KOPT-K1 (cell line): ENCODE measurements around the gene VILL.
"Not testable (repeated sequence)": the region's sequence is repeated elsewhere in the genome, so short reads cannot be mapped to it uniquely, and the experiment has no call there.

Experiments
- H3K27ac ChIP-seq: fragments of 200-600 bp; sonication (generic); 2 replicates; pipeline ENCODE4 v1.5.1; 2016; ENCODE audit warnings: antibody characterized with exemption, mild to moderate bottlenecking, low read depth, low read length; ENCODE audit not compliant: poor library complexity, severe bottlenecking
- H3K36me3 ChIP-seq: fragments of 200-600 bp; sonication (generic); 2 replicates; pipeline ENCODE4 v1.5.1; 2017; ENCODE audit warnings: antibody characterized with exemption, mild to moderate bottlenecking, low read length, moderate library complexity; ENCODE audit not compliant: insufficient read depth
- H3K9me3 ChIP-seq: fragments of 200-600 bp; sonication (generic); 2 replicates; pipeline ENCODE4 v1.5.1; 2017; ENCODE audit warnings: antibody characterized with exemption, low read length, mild to moderate bottlenecking; ENCODE audit not compliant: insufficient read depth, poor library complexity, severe bottlenecking

The VILL gene

DNA sequence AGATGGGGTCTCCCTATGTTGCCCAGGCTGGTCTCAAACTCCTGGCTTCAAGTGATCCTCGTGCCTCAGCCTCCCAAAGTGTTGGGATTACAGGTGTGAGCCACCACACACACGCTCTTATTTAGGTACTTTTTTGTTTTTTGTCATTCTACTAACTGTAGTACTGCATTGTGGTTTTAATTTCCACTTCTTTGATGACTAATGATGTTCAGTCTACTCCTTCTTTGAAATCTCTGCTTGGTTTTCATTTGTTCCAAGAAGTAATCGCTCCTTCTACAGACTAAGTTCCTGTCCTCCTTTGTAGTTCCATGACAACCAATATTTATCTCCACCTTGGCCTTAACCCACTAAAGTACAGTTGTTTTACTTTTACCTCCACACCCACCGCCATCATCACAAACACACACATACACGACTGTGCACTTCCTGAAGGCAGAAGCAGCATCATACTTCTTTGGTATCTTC, 47.9 kb downstream of the VILL start:
- no peak overlapping the region for H3K27ac ChIP-seq
- H3K36me3 ChIP-seq, result no peaks in the 10 kb centered on the region
- H3K9me3 ChIP-seq, result no peaks in the 10 kb centered on the region

DNA sequence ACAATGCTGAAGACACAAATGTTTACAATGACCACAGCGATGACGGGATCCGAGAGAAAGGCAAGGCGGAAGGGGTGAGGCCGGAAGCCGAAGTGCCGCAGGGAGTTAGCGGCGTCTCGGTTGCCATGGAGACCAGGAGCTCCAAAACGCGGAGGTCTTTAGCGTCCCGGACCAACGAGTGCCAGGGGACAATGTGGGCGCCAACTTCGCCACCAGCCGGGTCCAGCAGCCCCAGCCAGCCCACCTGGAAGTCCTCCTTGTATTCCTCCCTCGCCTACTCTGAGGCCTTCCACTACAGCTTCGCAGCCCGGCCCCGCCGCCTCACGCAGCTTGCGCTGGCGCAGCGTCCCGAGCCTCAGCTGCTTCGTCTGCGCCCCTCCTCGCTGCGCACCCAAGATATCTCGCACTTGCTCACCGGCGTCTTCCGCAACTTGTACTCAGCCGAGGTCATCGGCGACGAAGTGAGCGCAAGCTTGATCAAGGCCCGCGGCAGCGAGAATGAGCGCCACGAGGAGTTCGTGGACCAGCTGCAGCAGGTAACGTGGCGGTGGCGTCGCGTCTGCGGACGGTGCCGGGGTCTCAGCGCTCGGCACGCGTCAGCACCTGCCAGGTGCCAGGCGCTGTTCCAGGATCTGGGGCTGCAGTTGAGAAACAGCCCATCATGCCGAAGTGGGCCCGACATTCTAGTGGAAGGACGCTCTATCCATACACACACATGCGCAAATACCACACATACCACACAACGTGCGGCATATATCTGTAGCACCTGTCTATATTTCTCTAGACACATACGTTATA, 48.7 kb downstream of the VILL start, which contains the start of gene DLEC1:
DLEC1 (plus strand) TSS at position 108 of the 798 bp plus-strand sequence; CDS start at position 126, 18 bp downstream.
- H3K9me3 ChIP-seq, result no peaks in the 10 kb centered on the region
- H3K36me3 ChIP-seq, result no peaks in the 10 kb centered on the region
- H3K27ac ChIP-seq, result no peak within 1 kb of the TSS

- Histone ChIP-seq H3K27ac (no peak overlapping the region), H3K9me3 (no peaks in the 10 kb centered on the region), H3K36me3 (no peaks in the 10 kb centered on the region)
Observed at GRCh38 chr3:38039899-38040261, 49.3 kb downstream of the VILL start.

DNA sequence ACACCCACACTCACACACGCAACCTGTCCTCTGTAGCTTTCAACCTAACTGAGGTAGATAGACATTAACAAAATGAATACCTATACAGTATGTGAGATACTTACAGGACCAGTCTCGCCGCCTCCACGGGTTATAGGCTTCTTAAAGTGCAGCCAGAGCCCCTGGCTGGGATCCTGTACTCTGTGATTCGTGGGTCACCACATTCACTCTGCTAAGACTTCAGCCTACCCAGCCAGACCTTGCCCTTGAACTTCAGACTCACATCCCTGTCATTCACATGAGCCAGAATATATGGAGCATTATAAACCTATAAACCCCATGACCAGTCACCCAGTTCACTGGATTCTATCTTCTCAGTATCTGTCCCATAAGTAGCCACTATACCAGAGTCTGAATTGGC, 49.8 kb downstream of the VILL start:
- H3K36me3 ChIP-seq, result no peaks in the 10 kb centered on the region
- no peaks in the 10 kb centered on the region for H3K9me3 ChIP-seq

GRCh38 chr3:38043486-38043885, 52.9 kb downstream of the VILL start:
- H3K36me3 ChIP-seq, result no peaks in the 10 kb centered on the region
- H3K27ac ChIP-seq, result no peak overlapping the region
- no peaks in the 10 kb centered on the region for H3K9me3 ChIP-seq

More for the DNA sequence above, 49.8 kb downstream of the VILL start:
- no peak overlapping the region for H3K27ac ChIP-seq

GRCh38 chr3:38046027-38046426, 55.4 kb downstream of the VILL start:
- H3K36me3 ChIP-seq, result no peaks in the 10 kb centered on the region

GRCh38 chr3:38046821-38047220, 56.2 kb downstream of the VILL start:
- H3K36me3 ChIP-seq, result no peaks in the 10 kb centered on the region
- no peak overlapping the region for H3K27ac ChIP-seq
- no peaks in the 10 kb centered on the region for H3K9me3 ChIP-seq

More at GRCh38 chr3:38046027-38046426, 55.4 kb downstream of the VILL start:
- no peaks in the 10 kb centered on the region for H3K9me3 ChIP-seq
- no peak overlapping the region for H3K27ac ChIP-seq

GRCh38 chr3:38047896-38048295, 57.3 kb downstream of the VILL start:
- no peaks in the 10 kb centered on the region for H3K36me3 ChIP-seq
- H3K9me3 ChIP-seq, result peaks cover 9% of the 10 kb centered on the region
- H3K27ac ChIP-seq, result no peak overlapping the region

GRCh38 chr3:38049358-38050126, 59.0 kb downstream of the VILL start:
- Histone ChIP-seq H3K9me3 (peaks cover 9% of the 10 kb centered on the region), H3K27ac (no peak overlapping the region), H3K36me3 (no peaks in the 10 kb centered on the region)

GRCh38 chr3:38051131-38051530, 60.5 kb downstream of the VILL start:
- Histone ChIP-seq H3K36me3 (no peaks in the 10 kb centered on the region), H3K9me3 (peaks cover 9% of the 10 kb centered on the region), H3K27ac (no peak overlapping the region)

DNA sequence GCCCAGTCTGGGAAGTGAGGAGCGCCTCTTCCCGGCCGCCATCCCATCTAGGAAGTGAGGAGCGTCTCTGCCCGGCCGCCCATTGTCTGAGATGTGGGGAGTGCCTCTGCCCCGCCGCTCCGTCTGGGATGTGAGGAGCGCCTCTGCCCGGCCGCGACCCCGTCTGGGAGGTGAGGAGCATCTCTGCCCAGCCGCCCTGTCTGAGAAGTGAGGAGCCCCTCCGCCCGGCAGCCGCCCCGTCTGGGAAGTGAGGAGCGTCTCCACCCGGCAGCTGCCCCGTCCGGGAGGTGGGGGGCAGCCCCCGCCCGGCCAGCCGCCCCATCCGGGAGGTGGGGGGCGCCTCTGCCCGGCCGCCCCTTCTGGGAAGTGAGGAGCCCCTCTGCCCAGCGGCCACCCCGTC, 62.7 kb downstream of the VILL start:
- not testable (repeated sequence) for H3K27ac ChIP-seq, H3K36me3 ChIP-seq

GRCh38 chr3:38053813-38054498, 63.4 kb downstream of the VILL start:
- H3K27ac ChIP-seq, H3K9me3 ChIP-seq: not testable (repeated sequence)

More for the DNA sequence above, 62.7 kb downstream of the VILL start:
- H3K9me3 ChIP-seq, result not testable (repeated sequence)

DNA sequence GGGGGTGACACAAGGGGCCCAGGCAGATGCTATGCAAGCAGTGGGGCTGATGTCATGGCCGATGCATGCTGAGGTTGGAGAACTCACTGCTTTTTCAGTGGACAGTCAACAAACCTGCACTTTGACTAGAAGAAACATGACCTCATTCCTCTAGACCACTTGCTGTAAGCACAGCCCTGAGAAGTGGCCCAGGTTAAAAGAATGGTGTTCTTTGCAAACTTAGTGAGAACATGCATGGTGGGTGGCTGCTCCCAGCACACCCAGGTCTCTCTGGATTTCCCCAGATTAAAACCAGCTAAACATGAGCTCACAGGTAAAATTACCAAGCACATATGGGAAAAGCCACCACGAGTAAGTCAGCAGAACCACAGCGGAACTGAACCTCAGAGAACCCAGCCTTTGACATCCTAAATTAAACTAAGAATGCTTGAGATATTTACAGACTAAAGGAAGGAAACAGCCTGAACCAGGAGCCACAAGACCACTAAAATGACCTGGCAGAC, 64.0 kb downstream of the VILL start:
- H3K36me3 ChIP-seq, result no peaks in the 10 kb centered on the region
- H3K27ac ChIP-seq, result no peak overlapping the region
- H3K9me3 ChIP-seq, result peaks cover 9% of the 10 kb centered on the region

More at GRCh38 chr3:38053813-38054498, 63.4 kb downstream of the VILL start:
- H3K36me3 ChIP-seq, result not testable (repeated sequence)
